K562 (cell line): ENCODE data around the gene ZNF112. TPM values are rescaled to one million over a fixed set of nuclear protein-coding genes. Genes with fewer than 3 reads are reported as not detected.

Experiments used
- ATF7 ChIP-seq: fragments of 450-650 bp; IDR thresholded peaks from 2 replicates; pipeline ENCODE4 v1.7.1; 2014; ENCODE audit warnings: mild to moderate bottlenecking, moderate library complexity
- CBX5 ChIP-seq: IDR thresholded peaks from 2 replicates; pipeline ENCODE4 v1.6.1; 2014; ENCODE audit warnings: low read depth, borderline replicate concordance
- CHD4 ChIP-seq: fragments of 200-600 bp; sonication (generic); IDR thresholded peaks from 3 replicates; pipeline ENCODE4 v1.6.1; 2012; ENCODE audit warnings: low read depth, mild to moderate bottlenecking, mixed read lengths, low read length, inconsistent platforms; ENCODE audit not compliant: insufficient read depth, insufficient replicate concordance, poor library complexity, severe bottlenecking
- CREB3 ChIP-seq: fragments of 450-650 bp; conservative IDR thresholded peaks from 2 replicates; pipeline ENCODE4 v1.6.1; 2016; ENCODE audit warnings: missing genetic modification characterization, low read depth, mild to moderate bottlenecking, missing compliant biosample characterization, moderate library complexity
- HMG20A ChIP-seq: fragments of 450-650 bp; formaldehyde crosslinking; conservative IDR thresholded peaks from 2 replicates; pipeline ENCODE4 v1.4.0; 2020; ENCODE audit warnings: mild to moderate bottlenecking, mixed read lengths
- HNRNPLL ChIP-seq: fragments of 200-400 bp; formaldehyde crosslinking; IDR thresholded peaks from 2 replicates; pipeline ENCODE4 v1.6.1; 2017; ENCODE audit warnings: low read length, low read depth, mild to moderate bottlenecking; ENCODE audit not compliant: poor library complexity, severe bottlenecking
- LEF1 ChIP-seq: fragments of 450-650 bp; IDR thresholded peaks from 2 replicates; pipeline ENCODE4 v1.6.1; 2016; ENCODE audit warnings: mild to moderate bottlenecking
- MEIS2 ChIP-seq: fragments of 450-650 bp; IDR thresholded peaks from 2 replicates; pipeline ENCODE4 v1.6.1; 2014; ENCODE audit warnings: mild to moderate bottlenecking; ENCODE audit not compliant: partially characterized antibody
- NONO ChIP-seq, 2 experiments: fragments of 200-400 bp in 1 of 2; fragments of 450-650 bp in 1 of 2; formaldehyde crosslinking in 1 of 2; IDR thresholded peaks; 2 replicates each; pipeline ENCODE4 v1.6.1; 2017; ENCODE audit warnings: low read depth in 2 of 2, mild to moderate bottlenecking in 2 of 2, moderate library complexity in 2 of 2, low read length in 1 of 2
- PCBP2 ChIP-seq: fragments of 200-400 bp; formaldehyde crosslinking; IDR thresholded peaks from 2 replicates; pipeline ENCODE4 v1.6.1; 2018; ENCODE audit warnings: low read length, low read depth, mild to moderate bottlenecking, moderate library complexity; ENCODE audit not compliant: poor library complexity, severe bottlenecking
- RBFOX2 ChIP-seq: fragments of 200-400 bp; formaldehyde crosslinking; IDR thresholded peaks from 2 replicates; pipeline ENCODE4 v1.6.1; 2017; ENCODE audit warnings: low read depth, mild to moderate bottlenecking, low read length, moderate library complexity
- ZNF407 ChIP-seq: fragments of 450-650 bp; IDR thresholded peaks from 2 replicates; pipeline ENCODE4 v1.6.1; 2016; ENCODE audit warnings: low read depth
- ZNF512 ChIP-seq: IDR thresholded peaks from 2 replicates; pipeline ENCODE4 v1.6.1; 2016; ENCODE audit warnings: missing genetic modification characterization, missing compliant biosample characterization
- ZNF561 ChIP-seq: fragments of 450-650 bp; formaldehyde crosslinking; conservative IDR thresholded peaks from 2 replicates; pipeline ENCODE4 v1.4.0; 2020; ENCODE audit warnings: mild to moderate bottlenecking, moderate library complexity
- polyA plus RNA-seq, 8 experiments: library from polyadenylated mRNA; depleted of rRNA in 4 of 8; stranded (reverse) in 5 of 8; unstranded in 3 of 8; fragments of >200 nt; fragmentation: Nextera tagmentation in 2 of 8; fragmentation: Illumina TruSeq in 1 of 8; extraction: Ambion mirVana in 2 of 8; extraction: Trizol in 1 of 8; gene quantifications; 2 replicates each; pipeline versions ENCODE4 v1.2.1 to v1.2.3, GENCODE V29; 2011 to 2014; ENCODE audit warnings: inconsistent platforms in 1 of 8, missing spikeins in 1 of 8
- total RNA-seq, 7 experiments: library from RNA; depleted of rRNA in 6 of 7; stranded (reverse); fragments of >200 nt in 6 of 7; fragmentation: Illumina TruSeq in 2 of 7; extraction: Trizol in 2 of 7; gene quantifications; 2 replicates each; pipeline versions ENCODE4 v1.2.1 to v1.2.3, GENCODE V29; 2011 to 2021; ENCODE audit warnings: low replicate concordance in 1 of 7
- TF ChIP-seq, protein P1 (sequence below): fragments of 450-650 bp; conservative IDR thresholded peaks from 2 replicates; pipeline ENCODE4 v1.6.1; 2016; ENCODE audit warnings: missing genetic modification characterization, low read depth, mild to moderate bottlenecking, control low read depth, missing compliant biosample characterization

ZNF112 gene
- total and polyA plus RNA-seq, 9 of the 15 experiments (the other 6 are each of a cell fraction or from before 2014, with no cell fraction given) = 0.21 to 1.3 (median 0.61) TPM

GRCh38 chr19:44304659-44305193 is 51.8 kb downstream of the ZNF112 start, which contains the start of gene ZNF235 (continued):
- TF ChIP-seq ZNF407 (no peak), HNRNPLL (peak; percentile 23), ZNF512 (tag) (no peak), ATF7 (peak; percentile 59), LEF1 (no peak), CBX5 (no peak), NONO (IDR thresholded peaks at IDR 0.05; ENCODE audit: low read depth in 2 of 2, low read length in 1 of 2) (no peak), PCBP2 (no peak), HMG20A (CRISPR knock-in tag) (no peak), CHD4 (no peak), ZNF561 (no peak), MEIS2 (no peak), CREB3 (tag) (no peak), RBFOX2 (peak; percentile 81)
- TF ChIP-seq, protein P1, sequence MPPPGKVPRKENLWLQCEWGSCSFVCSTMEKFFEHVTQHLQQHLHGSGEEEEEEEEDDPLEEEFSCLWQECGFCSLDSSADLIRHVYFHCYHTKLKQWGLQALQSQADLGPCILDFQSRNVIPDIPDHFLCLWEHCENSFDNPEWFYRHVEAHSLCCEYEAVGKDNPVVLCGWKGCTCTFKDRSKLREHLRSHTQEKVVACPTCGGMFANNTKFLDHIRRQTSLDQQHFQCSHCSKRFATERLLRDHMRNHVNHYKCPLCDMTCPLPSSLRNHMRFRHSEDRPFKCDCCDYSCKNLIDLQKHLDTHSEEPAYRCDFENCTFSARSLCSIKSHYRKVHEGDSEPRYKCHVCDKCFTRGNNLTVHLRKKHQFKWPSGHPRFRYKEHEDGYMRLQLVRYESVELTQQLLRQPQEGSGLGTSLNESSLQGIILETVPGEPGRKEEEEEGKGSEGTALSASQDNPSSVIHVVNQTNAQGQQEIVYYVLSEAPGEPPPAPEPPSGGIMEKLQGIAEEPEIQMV (tag) = no peak
